Trophoblast cell (in vitro differentiated cells and primary cell): ENCODE data around the gene KCTD21.

ENCODE experiments used
- DNase-seq, 2 donors: peaks; one replicate each; pipeline ENCODE4 v3.0.0-alpha.2; 2016
- H2AFZ ChIP-seq: 2 replicates; pipeline ENCODE4 v1.6.1; 2013; ENCODE audit warnings: low read length, moderate library complexity, mild to moderate bottlenecking; ENCODE audit not compliant: insufficient read depth, poor library complexity
- H2AK5ac ChIP-seq: 2 replicates; pipeline ENCODE4 v1.6.1; 2013; ENCODE audit warnings: mild to moderate bottlenecking, low read length
- H2BK120ac ChIP-seq: 2 replicates; pipeline ENCODE4 v1.6.1; 2013; ENCODE audit warnings: low read length, mild to moderate bottlenecking, moderate library complexity; ENCODE audit not compliant: insufficient read depth, poor library complexity
- H2BK12ac ChIP-seq: 2 replicates; pipeline ENCODE4 v1.6.1; 2013; ENCODE audit warnings: mild to moderate bottlenecking, low read length, moderate library complexity
- H2BK5ac ChIP-seq: 2 replicates; pipeline ENCODE4 v1.6.1; 2013; ENCODE audit warnings: low read length, low read depth, moderate library complexity, mild to moderate bottlenecking; ENCODE audit not compliant: poor library complexity
- H3K14ac ChIP-seq: 2 replicates; pipeline ENCODE4 v1.6.1; 2013; ENCODE audit warnings: mild to moderate bottlenecking, low read length
- H3K18ac ChIP-seq: 2 replicates; pipeline ENCODE4 v1.6.1; 2013; ENCODE audit warnings: mild to moderate bottlenecking, low read length
- H3K23ac ChIP-seq: 2 replicates; pipeline ENCODE4 v1.6.1; 2013; ENCODE audit warnings: low read length
- H3K27ac ChIP-seq: 2 replicates; pipeline ENCODE4 v1.5.1; 2013; ENCODE audit warnings: low read depth, mild to moderate bottlenecking, inconsistent platforms, low read length, moderate library complexity
- H3K27me3 ChIP-seq: 2 replicates; pipeline ENCODE4 v1.6.1; 2013; ENCODE audit warnings: inconsistent platforms, mild to moderate bottlenecking, low read length, moderate library complexity; ENCODE audit not compliant: insufficient read depth
- H3K36me3 ChIP-seq, 2 experiments: 1 replicate in 1 of 2; 2 replicates in 1 of 2; pipeline ENCODE4 v1.6.1; 2013; ENCODE audit warnings: low read length in 2 of 2, mild to moderate bottlenecking in 2 of 2, moderate library complexity in 1 of 2; ENCODE audit not compliant: insufficient read depth in 2 of 2, control insufficient read depth in 1 of 2
- H3K4ac ChIP-seq: 2 replicates; pipeline ENCODE4 v1.6.1; 2013; ENCODE audit warnings: low read depth, mild to moderate bottlenecking, low read length, moderate library complexity
- H3K4me1 ChIP-seq, 2 experiments: 1 replicate in 1 of 2; 2 replicates in 1 of 2; pipeline ENCODE4 v1.6.1; 2013; ENCODE audit warnings: low read length in 2 of 2, mild to moderate bottlenecking in 2 of 2, moderate library complexity in 1 of 2; ENCODE audit not compliant: insufficient read depth in 2 of 2, control insufficient read depth in 1 of 2
- H3K4me2 ChIP-seq: 2 replicates; pipeline ENCODE4 v1.6.1; 2013; ENCODE audit warnings: inconsistent platforms, mild to moderate bottlenecking, low read length, moderate library complexity
- H3K4me3 ChIP-seq: 2 replicates; pipeline ENCODE4 v1.5.1; 2013; ENCODE audit warnings: mild to moderate bottlenecking, low read depth, low read length, inconsistent platforms
- H3K79me1 ChIP-seq: one replicate; pipeline ENCODE4 v1.6.1; 2013; ENCODE audit warnings: low read length
- H3K79me2 ChIP-seq: 2 replicates; pipeline ENCODE4 v1.6.1; 2013; ENCODE audit warnings: low read length, mild to moderate bottlenecking; ENCODE audit not compliant: control insufficient read depth, insufficient read depth, poor library complexity
- H3K9ac ChIP-seq: 2 replicates; pipeline ENCODE4 v1.6.1; 2013; ENCODE audit warnings: mild to moderate bottlenecking, low read length
- H3K9me3 ChIP-seq: 2 replicates; pipeline ENCODE4 v1.6.1; 2013; ENCODE audit warnings: low read depth, mild to moderate bottlenecking, control low read depth, inconsistent platforms, low read length; ENCODE audit not compliant: insufficient read depth
- H4K12ac ChIP-seq: 2 replicates; pipeline ENCODE4 v1.6.1; 2013; ENCODE audit warnings: low read depth, mild to moderate bottlenecking, low read length, moderate library complexity
- H4K8ac ChIP-seq: 2 replicates; pipeline ENCODE4 v1.6.1; 2013; ENCODE audit warnings: low read depth, mild to moderate bottlenecking, low read length, moderate library complexity
- H4K91ac ChIP-seq: one replicate; pipeline ENCODE4 v1.6.1; 2013; ENCODE audit warnings: low read depth, mild to moderate bottlenecking, low read length, moderate library complexity
- WGBS: extraction: QIAGEN DNeasy Blood & Tissue Kit; methylation state at CpG from one replicate; pipeline ENCODE4 v1.1.7; 2013; ENCODE audit warnings: missing lambda C conversion rate; ENCODE audit not compliant: insufficient read length, insufficient coverage; ENCODE audit errors: extremely low coverage; 5-methylcytosine and 5-hydroxymethylcytosine counted together

KCTD21 gene

DNA sequence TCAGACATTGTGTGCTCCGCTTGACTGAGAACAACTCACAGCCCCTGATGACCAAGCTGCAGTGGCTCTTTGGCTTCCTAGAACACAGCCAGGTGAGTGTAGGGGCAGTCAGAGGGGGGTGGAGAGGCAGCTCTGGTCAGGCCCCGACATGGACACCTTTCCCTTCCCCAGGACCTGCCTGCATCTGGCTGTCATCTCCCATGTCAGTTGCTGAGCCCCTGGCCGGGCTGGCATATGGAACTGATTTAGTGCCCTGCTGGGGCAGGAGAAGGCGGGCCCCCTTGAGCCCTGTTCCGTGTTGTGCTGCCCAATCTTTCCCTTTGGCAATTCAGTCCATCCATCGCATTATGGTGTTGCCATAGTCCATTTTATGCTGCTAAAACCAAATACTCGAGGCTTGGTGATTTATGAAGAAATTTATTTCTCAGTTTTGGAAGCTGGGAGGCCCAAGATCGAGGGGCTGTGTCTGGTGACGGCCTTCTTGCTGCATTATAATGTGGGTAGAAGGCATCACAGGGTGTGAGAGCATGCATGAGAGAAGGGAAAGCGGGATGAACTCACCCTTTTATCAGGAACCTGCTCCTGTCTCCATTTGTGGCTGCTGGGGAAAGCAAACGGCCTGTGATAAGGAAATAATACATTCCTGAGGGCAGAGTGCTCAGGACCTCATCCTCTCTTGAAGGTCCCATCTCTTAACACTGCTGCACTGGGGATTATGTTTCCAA is 19.3 kb upstream of the KCTD21 start:
- Histone ChIP-seq H3K4me1 (peaks cover 5 to 11% of the 10 kb centered on the region in 2 experiments), H3K4me2 (no peak overlapping the region), H3K79me1 (no peaks in the 10 kb centered on the region), H2AK5ac (no peak overlapping the region), H4K91ac (no peak overlapping the region), H3K14ac (no peak overlapping the region), H2BK120ac (no peak overlapping the region), H3K27me3 (no peaks in the 10 kb centered on the region), H3K18ac (no peak overlapping the region), H3K9me3 (no peaks in the 10 kb centered on the region), H3K23ac (no peak overlapping the region), H3K27ac (no peak overlapping the region), H2BK12ac (no peak overlapping the region), H3K4me3 (no peak overlapping the region), H3K9ac (no peak overlapping the region), H4K12ac (no peak overlapping the region), H2BK5ac (no peak overlapping the region), H2AFZ (no peak overlapping the region), H3K4ac (no peak overlapping the region), H3K79me2 (peaks cover 2% of the 10 kb centered on the region), H3K36me3 (peaks cover 56 to 63% of the 10 kb centered on the region in 2 experiments), H4K8ac (no peak overlapping the region)
- WGBS: no CpG with 5 or more reads among the region's 11 CpGs
- DNase-seq: no peak

DNA sequence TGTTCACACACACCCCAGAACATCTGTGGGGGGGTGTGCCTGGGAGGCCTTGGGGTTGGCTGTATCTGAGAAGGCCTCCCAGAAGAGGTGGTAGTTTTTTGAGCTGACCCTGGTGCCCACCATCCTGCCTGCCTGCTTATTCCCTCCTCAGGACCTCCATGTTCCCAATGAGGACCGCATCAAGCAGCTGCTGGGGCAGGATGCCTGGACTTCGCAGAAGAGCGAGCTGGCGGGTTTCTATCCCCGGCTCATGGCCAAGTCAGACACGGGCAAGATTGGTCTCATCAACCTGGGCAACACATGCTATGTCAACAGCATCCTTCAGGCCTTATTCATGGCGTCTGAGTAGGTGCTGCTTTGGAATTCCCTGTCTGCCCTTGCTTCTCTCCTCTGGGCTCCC is 17.3 kb upstream of the KCTD21 start:
- H3K36me3 ChIP-seq: peaks cover 63 to 72% of the 10 kb centered on the region in 2 experiments
- no peak overlapping the region for H2AK5ac ChIP-seq
- no peak overlapping the region for H4K91ac ChIP-seq
- H3K23ac ChIP-seq: no peak overlapping the region
- no peak overlapping the region for H3K18ac ChIP-seq
- no peak overlapping the region for H3K4ac ChIP-seq
- no peaks in the 10 kb centered on the region for H3K79me1 ChIP-seq
- H3K27ac ChIP-seq: no peak overlapping the region
- H3K4me2 ChIP-seq: no peak overlapping the region
- H2AFZ ChIP-seq: no peak overlapping the region
- H3K14ac ChIP-seq: no peak overlapping the region
- H3K79me2 ChIP-seq: peaks cover 2% of the 10 kb centered on the region
- no peaks in the 10 kb centered on the region for H3K27me3 ChIP-seq
- no peak overlapping the region for H3K9ac ChIP-seq
- H3K4me3 ChIP-seq: no peak overlapping the region
- no peaks in the 10 kb centered on the region for H3K9me3 ChIP-seq
- H2BK12ac ChIP-seq: no peak overlapping the region
- H2BK120ac ChIP-seq: no peak overlapping the region
- WGBS: no CpG with 5 or more reads among the region's 7 CpGs
- H4K8ac ChIP-seq: no peak overlapping the region
- no peak for DNase-seq
- H3K4me1 ChIP-seq: peaks cover 8 to 14% of the 10 kb centered on the region in 2 experiments
- H2BK5ac ChIP-seq: no peak overlapping the region
- no peak overlapping the region for H4K12ac ChIP-seq

DNA sequence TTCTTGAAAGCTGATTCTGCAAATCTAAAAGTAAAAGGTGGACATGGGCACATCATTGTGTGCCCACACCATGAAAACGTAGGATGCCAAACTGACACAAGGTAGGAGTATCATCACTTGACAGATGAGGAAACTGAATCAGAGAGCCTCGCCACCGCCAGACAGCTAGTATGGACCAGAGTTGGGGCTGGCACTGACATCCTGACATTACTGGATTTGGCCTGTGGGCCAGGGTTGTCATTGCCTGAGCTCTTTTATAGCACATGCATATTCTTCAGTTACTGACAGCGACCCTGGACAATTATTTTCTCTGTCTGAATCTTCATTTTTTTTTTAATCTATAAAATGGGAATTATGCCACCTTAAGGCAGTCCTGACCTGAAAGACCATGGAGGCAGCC is 16.8 kb upstream of the KCTD21 start:
- H4K12ac ChIP-seq: no peak overlapping the region
- no peak overlapping the region for H2BK120ac ChIP-seq
- H3K4me1 ChIP-seq: peaks cover 8 to 14% of the 10 kb centered on the region in 2 experiments
- no peak overlapping the region for H2BK12ac ChIP-seq
- H3K79me1 ChIP-seq: no peaks in the 10 kb centered on the region
- no peak overlapping the region for H3K4me2 ChIP-seq
- H2AK5ac ChIP-seq: no peak overlapping the region
- H2BK5ac ChIP-seq: no peak overlapping the region
- no peak overlapping the region for H3K23ac ChIP-seq
- H3K4ac ChIP-seq: no peak overlapping the region
- H3K14ac ChIP-seq: no peak overlapping the region
- no peaks in the 10 kb centered on the region for H3K9me3 ChIP-seq
- no CpG with 5 or more reads among the region's 4 CpGs for WGBS
- H4K8ac ChIP-seq: no peak overlapping the region
- no peak overlapping the region for H2AFZ ChIP-seq
- no peak for DNase-seq
- peaks cover 65 to 73% of the 10 kb centered on the region in 2 experiments for H3K36me3 ChIP-seq
- peaks cover 2% of the 10 kb centered on the region for H3K79me2 ChIP-seq
- H4K91ac ChIP-seq: no peak overlapping the region
- H3K27me3 ChIP-seq: no peaks in the 10 kb centered on the region
- no peak overlapping the region for H3K18ac ChIP-seq
- H3K4me3 ChIP-seq: no peak overlapping the region
- H3K9ac ChIP-seq: no peak overlapping the region
- no peak overlapping the region for H3K27ac ChIP-seq

GRCh38 chr11:78203184-78203583 is 14.8 kb upstream of the KCTD21 start:
- peaks cover 8% of the 10 kb centered on the region in 2 experiments for H3K4me1 ChIP-seq
- H4K8ac ChIP-seq: peak overlapping the region; percentile 32
- H3K14ac ChIP-seq: no peak overlapping the region
- H2BK120ac ChIP-seq: no peak overlapping the region
- no peaks in the 10 kb centered on the region for H3K79me1 ChIP-seq
- H3K4ac ChIP-seq: no peak overlapping the region
- DNase-seq: no peak
- peaks cover 64 to 72% of the 10 kb centered on the region in 2 experiments for H3K36me3 ChIP-seq
- H3K9ac ChIP-seq: no peak overlapping the region
- H3K18ac ChIP-seq: no peak overlapping the region
- no peak overlapping the region for H3K27ac ChIP-seq
- WGBS: no CpG with 5 or more reads among the region's 10 CpGs
- no peak overlapping the region for H2AK5ac ChIP-seq
- H2BK12ac ChIP-seq: no peak overlapping the region
- H4K12ac ChIP-seq: no peak overlapping the region
- no peak overlapping the region for H3K4me3 ChIP-seq
- no peaks in the 10 kb centered on the region for H3K27me3 ChIP-seq
- H3K79me2 ChIP-seq: peaks cover 2% of the 10 kb centered on the region
- no peak overlapping the region for H4K91ac ChIP-seq
- H2BK5ac ChIP-seq: no peak overlapping the region
- H3K9me3 ChIP-seq: no peaks in the 10 kb centered on the region
- H3K23ac ChIP-seq: no peak overlapping the region
- H3K4me2 ChIP-seq: no peak overlapping the region
- H2AFZ ChIP-seq: no peak overlapping the region
